RWPE2 (cell line): ENCODE results near the gene ARRB2.

Experiments
- ATAC-seq: fragments of 200-7000 bp; cut with Tn5 transposase; 3 replicates; pipeline ENCODE4 v1.9.1; 2021; ENCODE audit warnings: low read depth
- DNase-seq: peaks from one replicate; pipeline ENCODE4 v3.0.0-alpha.2; 2020; ENCODE audit warnings: low spot score
- H3K27ac ChIP-seq: fragments of 450-650 bp; 2 replicates; pipeline ENCODE4 v1.5.1; 2017; ENCODE audit warnings: mild to moderate bottlenecking; ENCODE audit not compliant: poor library complexity, severe bottlenecking
- H3K27me3 ChIP-seq: fragments of 250-450 bp; sonication (Bioruptor Pico); 2 replicates; pipeline ENCODE4 v1.5.1; 2021; ENCODE audit warnings: mild to moderate bottlenecking, moderate library complexity; ENCODE audit not compliant: insufficient read depth, poor library complexity, severe bottlenecking
- H3K36me3 ChIP-seq: fragments of 250-450 bp; sonication (Bioruptor Pico); 2 replicates; pipeline ENCODE4 v1.5.1; 2020; ENCODE audit warnings: low read depth, mild to moderate bottlenecking, moderate library complexity
- H3K4me1 ChIP-seq: fragments of 250-450 bp; sonication (Bioruptor Pico); 2 replicates; pipeline ENCODE4 v1.5.1; 2021; ENCODE audit warnings: mild to moderate bottlenecking, moderate library complexity; ENCODE audit not compliant: insufficient read depth, poor library complexity, severe bottlenecking
- H3K4me3 ChIP-seq: fragments of 250-450 bp; sonication (Bioruptor Pico); 2 replicates; pipeline ENCODE4 v1.5.1; 2021; ENCODE audit warnings: mild to moderate bottlenecking, moderate library complexity; ENCODE audit not compliant: severe bottlenecking
- H3K9me3 ChIP-seq: fragments of 250-450 bp; sonication (Bioruptor Pico); 2 replicates; pipeline ENCODE4 v1.5.1; 2021; ENCODE audit warnings: mild to moderate bottlenecking, moderate library complexity; ENCODE audit not compliant: severe bottlenecking
- CTCF ChIP-seq: fragments of 450-650 bp; IDR thresholded peaks from one replicate; pipeline ENCODE4 v1.5.1; 2017; ENCODE audit warnings: mild to moderate bottlenecking, moderate library complexity; ENCODE audit not compliant: poor library complexity, severe bottlenecking

Gene ARRB2

GRCh38 chr17:4735876-4736651 is 25.6 kb downstream of the ARRB2 start:
- ATAC-seq (no peak), DNase-seq (no peak)
- H3K27ac ChIP-seq, result no peak overlapping the region
- H3K4me3 ChIP-seq, result no peak overlapping the region
- no peaks in the 10 kb centered on the region for H3K9me3 ChIP-seq
- no peaks in the 10 kb centered on the region for H3K36me3 ChIP-seq
- peaks cover 4% of the 10 kb centered on the region for H3K4me1 ChIP-seq
- no peaks in the 10 kb centered on the region for H3K27me3 ChIP-seq
- TF ChIP-seq CTCF, result no peak

GRCh38 chr17:4738136-4739121 is 28.0 kb downstream of the ARRB2 start:
- ATAC-seq, result peak; percentile 12; the same call in 1 of the 3 replicates
- DNase-seq, result no peak
- Histone ChIP-seq H3K4me1 (no peaks in the 10 kb centered on the region), H3K4me3 (peak overlapping the region; percentile 55), H3K27ac (no peak overlapping the region), H3K9me3 (no peaks in the 10 kb centered on the region), H3K36me3 (no peaks in the 10 kb centered on the region), H3K27me3 (no peaks in the 10 kb centered on the region)
- no peak for TF ChIP-seq CTCF

GRCh38 chr17:4739122-4740024 is 28.9 kb downstream of the ARRB2 start, which contains the start of the genes CXCL16 and ZMYND15:
Gene CXCL16, minus strand, starts transcription at chr17:4739928. Its CDS starts 589 bp downstream, at chr17:4739339.
Gene ZMYND15, plus strand, starts transcription at chr17:4739833. Its CDS starts 716 bp downstream, at chr17:4740549.
- TF ChIP-seq CTCF, result no peak
- H3K4me3 ChIP-seq, result peak within 1 kb of the TSS; percentile 55
- no peaks in the 10 kb centered on the region for H3K4me1 ChIP-seq
- H3K9me3 ChIP-seq, result no peaks in the 10 kb centered on the region
- H3K27me3 ChIP-seq, result no peaks in the 10 kb centered on the region
- H3K27ac ChIP-seq, result no peak within 1 kb of the TSS
- peak; percentile 64 for ATAC-seq
- no peak for DNase-seq
- H3K36me3 ChIP-seq, result no peaks in the 10 kb centered on the region

- Histone ChIP-seq H3K9me3 (no peaks in the 10 kb centered on the region), H3K27ac (no peak overlapping the region), H3K27me3 (no peaks in the 10 kb centered on the region), H3K4me3 (peak overlapping the region; percentile 55), H3K4me1 (no peaks in the 10 kb centered on the region), H3K36me3 (no peaks in the 10 kb centered on the region)
- DNase-seq (no peak), ATAC-seq (no peak)
- TF ChIP-seq CTCF, result no peak
Observed at GRCh38 chr17:4740025-4740351, 29.6 kb downstream of the ARRB2 start.
